Adrenal gland (tissue), 5 donors: ENCODE measurements around the gene RC3H1.

Source experiments
- CTCF ChIP-seq, 6 experiments: fragments of 450-650 bp in 4 of 6; fragments of 200-600 bp in 2 of 6; sonication (generic) in 1 of 6; IDR thresholded peaks; 1 replicate in 5 of 6; 2 replicates in 1 of 6; pipeline versions ENCODE4 v1.5.1 to v1.8.0; 2016 to 2021; ENCODE audit warnings: antibody characterized with exemption in 6 of 6, mild to moderate bottlenecking in 2 of 6, moderate library complexity in 1 of 6
- POLR2A ChIP-seq, 2 donors: fragments of 450-650 bp; IDR thresholded peaks; one replicate each; pipeline ENCODE4 v1.6.1; 2017; ENCODE audit warnings: antibody characterized with exemption in 2 of 2, mild to moderate bottlenecking in 2 of 2, moderate library complexity in 1 of 2
- donor health status: DM: no; HTN: no; CAD: no.

DNA sequence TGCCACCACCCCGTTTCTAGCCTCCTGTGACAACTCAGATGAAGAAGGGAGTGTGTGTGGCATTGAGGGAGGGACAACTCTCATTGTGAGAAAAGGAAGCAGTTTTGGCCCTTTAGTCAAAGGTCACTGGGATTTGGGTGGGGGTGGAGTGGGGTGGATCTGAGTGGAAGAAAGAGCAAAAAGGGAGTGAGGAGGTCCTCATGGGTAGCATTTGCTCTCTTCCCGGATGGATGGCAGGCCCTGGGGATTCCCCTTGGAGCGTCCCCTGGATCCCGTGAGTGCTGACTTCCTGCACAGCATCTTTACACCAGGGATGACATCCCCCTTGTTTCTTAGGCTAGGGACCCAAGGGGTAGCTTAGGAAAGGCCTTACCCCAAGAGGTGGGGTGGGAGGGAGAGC is 105.5 kb downstream of the RC3H1 start:
- no peak for TF ChIP-seq CTCF (IDR thresholded peaks at IDR 0.05)
- no peak for TF ChIP-seq POLR2A (IDR thresholded peaks at IDR 0.05)
